Kidney epithelial cell (primary cell): ENCODE results near the gene LRRC15. TPM values are rescaled to one million over a fixed set of nuclear protein-coding genes. Genes with fewer than 3 reads are reported as not detected.

ENCODE experiments used
- DNase-seq: peaks from one replicate; pipeline ENCODE4 v3.0.0-alpha.2; 2010; ENCODE audit warnings: low read depth
- H3K27me3 ChIP-seq: 2 replicates; pipeline ENCODE4 v1.6.0; 2011; ENCODE audit warnings: low read length; ENCODE audit not compliant: control insufficient read depth, insufficient read depth
- H3K36me3 ChIP-seq: 2 replicates; pipeline ENCODE4 v1.5.1; 2011; ENCODE audit warnings: low read length; ENCODE audit not compliant: control insufficient read depth, insufficient read depth
- H3K4me3 ChIP-seq: 2 replicates; pipeline ENCODE4 v1.5.1; 2011; ENCODE audit warnings: low read depth, mild to moderate bottlenecking, control low read depth, low read length
- total RNA-seq: library from RNA; depleted of rRNA; stranded (reverse); fragments of >200 nt; gene quantifications from 2 replicates; pipeline ENCODE4 v1.2.3, GENCODE V29; 2015
- TF ChIP-seq, protein P1 (sequence below): IDR thresholded peaks from 2 replicates; pipeline ENCODE4 v1.5.1; 2011; ENCODE audit warnings: mild to moderate bottlenecking, moderate library complexity, low read length, control low read depth, inconsistent platforms; ENCODE audit not compliant: insufficient read depth, poor library complexity, severe bottlenecking

The LRRC15 gene
- total RNA-seq, 1 donor from 2014 or later, result not detected

DNA sequence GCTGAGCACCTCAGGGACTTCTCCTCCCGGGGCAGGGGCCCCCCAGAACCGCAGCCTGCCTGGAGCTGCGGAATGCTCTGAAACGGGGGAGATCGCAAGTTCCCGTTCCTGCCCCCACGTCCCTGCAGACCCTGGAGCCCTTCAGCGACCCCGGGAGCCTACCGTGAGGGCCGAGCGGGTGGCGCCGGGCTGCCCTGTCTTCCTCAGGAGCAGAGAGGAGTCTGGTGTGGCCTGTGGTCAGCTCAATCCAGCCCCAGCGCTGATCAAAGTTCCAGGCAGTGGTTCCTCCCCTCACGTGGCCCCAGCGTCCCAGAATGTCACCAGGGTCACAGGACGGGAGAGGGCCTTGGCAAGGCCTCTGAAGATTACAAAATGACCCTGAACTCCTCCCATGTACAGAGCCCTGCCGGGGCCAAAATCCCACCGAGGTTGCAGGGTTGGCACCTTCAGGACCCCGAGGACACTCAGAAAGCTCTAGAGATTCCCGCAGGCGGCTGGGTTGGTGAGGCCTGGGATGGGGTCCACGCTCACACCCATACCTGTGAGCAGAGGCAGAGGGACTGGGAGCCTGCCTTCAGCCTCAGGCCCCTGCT is 18.4 kb downstream of the LRRC15 start, which contains the start of gene CPN2:
Gene CPN2, minus strand, starts transcription at position 249 of the 593 bp plus-strand sequence. CDS start 8,626 bp downstream, outside the sequence.
- H3K27me3 ChIP-seq, result peaks cover 3% of the 10 kb centered on the region
- H3K4me3 ChIP-seq, result no peak within 1 kb of the TSS
- no peak for DNase-seq
- H3K36me3 ChIP-seq, result no peaks in the 10 kb centered on the region
- TF ChIP-seq, protein P1, sequence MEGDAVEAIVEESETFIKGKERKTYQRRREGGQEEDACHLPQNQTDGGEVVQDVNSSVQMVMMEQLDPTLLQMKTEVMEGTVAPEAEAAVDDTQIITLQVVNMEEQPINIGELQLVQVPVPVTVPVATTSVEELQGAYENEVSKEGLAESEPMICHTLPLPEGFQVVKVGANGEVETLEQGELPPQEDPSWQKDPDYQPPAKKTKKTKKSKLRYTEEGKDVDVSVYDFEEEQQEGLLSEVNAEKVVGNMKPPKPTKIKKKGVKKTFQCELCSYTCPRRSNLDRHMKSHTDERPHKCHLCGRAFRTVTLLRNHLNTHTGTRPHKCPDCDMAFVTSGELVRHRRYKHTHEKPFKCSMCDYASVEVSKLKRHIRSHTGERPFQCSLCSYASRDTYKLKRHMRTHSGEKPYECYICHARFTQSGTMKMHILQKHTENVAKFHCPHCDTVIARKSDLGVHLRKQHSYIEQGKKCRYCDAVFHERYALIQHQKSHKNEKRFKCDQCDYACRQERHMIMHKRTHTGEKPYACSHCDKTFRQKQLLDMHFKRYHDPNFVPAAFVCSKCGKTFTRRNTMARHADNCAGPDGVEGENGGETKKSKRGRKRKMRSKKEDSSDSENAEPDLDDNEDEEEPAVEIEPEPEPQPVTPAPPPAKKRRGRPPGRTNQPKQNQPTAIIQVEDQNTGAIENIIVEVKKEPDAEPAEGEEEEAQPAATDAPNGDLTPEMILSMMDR, result no peak

DNA sequence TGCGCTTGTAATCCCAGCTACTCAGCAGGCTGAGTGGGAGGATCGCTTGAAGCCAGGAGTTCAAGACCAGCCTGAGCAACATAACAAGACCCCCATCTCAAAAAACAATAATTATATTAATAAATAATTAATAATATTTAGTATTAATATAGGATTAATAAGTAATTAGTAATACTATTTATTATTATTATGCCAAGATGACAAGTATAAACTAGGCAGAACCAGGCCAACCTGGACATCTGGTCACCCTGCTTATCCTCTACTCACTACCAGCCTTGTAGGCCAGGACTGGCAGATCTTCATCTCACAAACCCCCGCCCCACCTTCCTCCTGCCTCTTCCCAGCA is 18.8 kb downstream of the LRRC15 start:
- DNase-seq, result no peak
- Histone ChIP-seq H3K36me3 (no peaks in the 10 kb centered on the region), H3K27me3 (peaks cover 7% of the 10 kb centered on the region), H3K4me3 (no peak overlapping the region)
- TF ChIP-seq, protein P1, result no peak

DNA sequence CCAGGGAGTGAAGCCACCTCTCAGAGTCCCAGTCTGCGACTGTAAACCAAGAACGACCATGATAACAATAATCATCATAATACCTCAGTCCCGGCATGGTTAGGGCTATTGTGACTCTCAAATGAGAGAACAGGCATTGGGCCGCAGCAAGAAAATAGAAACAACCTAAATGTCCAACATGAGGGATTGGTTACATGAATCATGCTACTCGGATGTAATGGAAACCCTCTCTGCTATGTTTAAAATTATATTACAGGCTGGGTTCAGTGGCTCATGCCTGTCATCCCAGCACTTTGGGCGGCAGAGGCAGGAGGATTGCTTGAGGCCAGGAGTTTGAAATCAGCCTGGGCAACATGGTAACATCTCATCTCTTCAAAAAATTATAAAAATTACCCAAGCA is 21.2 kb downstream of the LRRC15 start:
- H3K27me3 ChIP-seq, result peaks cover 9% of the 10 kb centered on the region
- TF ChIP-seq, protein P1, result no peak
- no peak for DNase-seq
- H3K4me3 ChIP-seq, result no peak overlapping the region
- H3K36me3 ChIP-seq, result no peaks in the 10 kb centered on the region

DNA sequence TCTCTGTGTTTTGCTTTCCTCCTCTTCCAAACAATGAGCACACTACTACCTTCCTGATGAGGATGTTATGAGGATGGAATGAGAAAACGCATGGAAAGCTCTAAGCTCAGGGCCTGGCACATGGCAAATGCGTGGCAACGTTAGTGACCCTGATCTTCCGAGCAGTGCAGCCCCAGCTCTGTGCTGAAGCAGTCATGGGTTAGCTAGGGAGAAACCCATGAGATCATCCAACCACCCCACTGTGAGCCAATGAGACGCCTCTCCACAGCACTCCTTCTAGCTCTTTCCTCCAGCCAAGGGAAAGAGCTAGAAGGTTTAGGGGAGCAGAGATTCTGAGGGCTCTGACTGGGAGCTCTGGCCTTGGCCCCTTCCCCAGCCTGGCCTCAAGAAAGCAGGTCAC is 22.9 kb downstream of the LRRC15 start:
- Histone ChIP-seq H3K36me3 (no peaks in the 10 kb centered on the region), H3K4me3 (no peak overlapping the region), H3K27me3 (peaks cover 9% of the 10 kb centered on the region)
- TF ChIP-seq, protein P1, result no peak
- no peak for DNase-seq

DNA sequence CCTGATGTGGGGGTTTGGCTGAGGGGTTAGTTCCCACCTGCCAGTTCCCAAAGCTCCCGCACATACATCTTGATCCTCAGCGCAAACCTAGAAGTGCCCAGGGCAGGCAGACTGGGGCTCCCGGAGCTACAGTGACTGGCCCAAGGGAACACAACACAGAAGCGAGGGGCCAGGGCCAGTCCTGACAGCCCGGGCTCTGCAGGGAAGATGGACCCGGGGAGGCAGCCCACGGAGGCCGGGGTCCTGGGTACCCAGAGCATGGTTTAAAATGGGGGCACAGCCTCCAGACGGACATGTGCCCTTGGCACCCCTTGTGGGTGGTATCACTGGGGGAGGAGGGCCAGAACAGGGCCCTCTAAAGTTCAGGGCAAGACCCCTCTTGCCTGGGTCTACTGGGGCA is 23.5 kb downstream of the LRRC15 start:
- peaks cover 9% of the 10 kb centered on the region for H3K27me3 ChIP-seq
- no peak overlapping the region for H3K4me3 ChIP-seq
- no peaks in the 10 kb centered on the region for H3K36me3 ChIP-seq
- DNase-seq, result no peak
- TF ChIP-seq, protein P1, result no peak

DNA sequence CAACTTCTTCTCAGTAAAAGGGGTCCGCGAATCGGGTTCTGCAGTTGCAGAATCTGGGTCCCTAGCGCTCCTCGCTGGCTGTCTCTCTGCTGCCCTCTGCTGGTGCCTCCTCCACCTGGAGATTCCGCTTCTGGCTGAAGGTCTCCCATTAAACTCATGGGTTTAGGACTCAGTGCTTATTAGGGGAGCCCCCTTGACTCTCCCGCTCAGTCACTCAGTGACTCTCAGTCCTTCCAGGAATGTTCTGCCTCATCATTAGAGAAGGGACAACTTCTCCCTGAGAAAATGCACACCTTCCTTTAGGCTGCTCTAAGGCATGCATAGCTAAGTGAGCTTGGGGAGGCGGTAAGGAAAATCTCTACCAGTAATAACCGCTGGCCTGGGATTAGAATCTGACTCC is 25.5 kb downstream of the LRRC15 start:
- Histone ChIP-seq H3K27me3 (peaks cover 9% of the 10 kb centered on the region), H3K36me3 (no peaks in the 10 kb centered on the region), H3K4me3 (no peak overlapping the region)
- TF ChIP-seq, protein P1, result peak; percentile 96
- no peak for DNase-seq
